Measurements from ENCODE around the gene LRP10. TPM values are rescaled to one million over a fixed set of nuclear protein-coding genes. Genes with fewer than 3 reads are reported as not detected.
A peak's percentile ranks its signal among the peaks of the same experiment; 100 is the strongest.

The LRP10 gene
- total RNA-seq, 1 experiment from 2014 or later: 78.3 TPM

DNA sequence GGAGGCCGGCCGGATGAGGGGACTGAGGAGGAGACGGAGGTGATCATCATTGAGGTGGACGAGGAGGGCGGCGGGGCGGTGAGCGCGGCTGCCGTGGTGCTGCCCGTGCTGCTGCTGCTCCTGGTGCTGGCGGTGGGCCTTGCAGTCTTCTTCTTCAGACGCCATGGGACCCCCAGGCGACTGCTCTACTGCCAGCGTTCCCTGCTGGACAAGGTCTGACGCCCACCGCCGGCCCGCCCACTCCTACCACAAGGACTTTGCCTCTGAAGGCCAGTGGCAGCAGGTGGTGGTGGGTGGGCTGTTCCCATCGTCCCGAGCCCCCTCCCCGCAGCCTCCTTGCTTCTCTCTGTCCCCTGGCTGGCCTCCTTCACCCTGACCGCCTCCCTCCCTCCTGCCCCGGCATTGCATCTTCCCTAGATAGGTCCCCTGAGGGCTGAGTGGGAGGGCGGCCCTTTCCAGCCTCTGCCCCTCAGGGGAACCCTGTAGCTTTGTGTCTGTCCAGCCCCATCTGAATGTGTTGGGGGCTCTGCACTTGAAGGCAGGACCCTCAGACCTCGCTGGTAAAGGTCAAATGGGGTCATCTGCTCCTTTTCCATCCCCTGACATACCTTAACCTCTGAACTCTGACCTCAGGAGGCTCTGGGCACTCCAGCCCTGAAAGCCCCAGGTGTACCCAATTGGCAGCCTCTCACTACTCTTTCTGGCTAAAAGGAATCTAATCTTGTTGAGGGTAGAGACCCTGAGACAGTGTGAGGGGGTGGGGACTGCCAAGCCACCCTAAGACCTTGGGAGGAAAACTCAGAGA lies 25.5 kb upstream of the LRP10 start:
- in situ Hi-C loops (cut with HindIII; ENCODE audit: low pct_unique_long_range_greater_than_20kb, low sequenced_read_pairs): no loop called here
- ChIA-PET CTCF (no interaction called here), POLR2A (no interaction called here)
- Histone ChIP-seq H3K4me1 (ENCODE audit: control insufficient read depth, insufficient read depth, low read length) (no peaks in the 10 kb centered on the region), H3K36me3 (ENCODE audit: control insufficient read depth, insufficient read depth, low read length) (no peaks in the 10 kb centered on the region), H3K27me3 (ENCODE audit: control insufficient read depth, insufficient read depth, low read length) (no peaks in the 10 kb centered on the region), H3K4me3 (ENCODE audit: low read depth in 2 of 2, low read length in 2 of 2) (no peak overlapping the region), H3K27ac (ENCODE audit: low read length) (no peak overlapping the region), H3K9me3 (ENCODE audit: control insufficient read depth, insufficient read depth, low read depth, low read length) (no peaks in the 10 kb centered on the region)
- BruUV-seq (replicated peaks): no TSS peak
- DNase-seq (ENCODE audit: low read depth, low spot score): no peak
- no peak for ATAC-seq
- TF ChIP-seq TCF7L2 (IDR thresholded peaks at IDR 0.05; ENCODE audit: low read depth, low read length) (no peak), SIN3A (IDR thresholded peaks at IDR 0.05; ENCODE audit: borderline replicate concordance, insufficient read depth, low read depth, low read length) (no peak), POLR2AphosphoS5 (IDR thresholded peaks at IDR 0.05; ENCODE audit: low read depth, low read length) (no peak)
- TF ChIP-seq, protein P1, sequence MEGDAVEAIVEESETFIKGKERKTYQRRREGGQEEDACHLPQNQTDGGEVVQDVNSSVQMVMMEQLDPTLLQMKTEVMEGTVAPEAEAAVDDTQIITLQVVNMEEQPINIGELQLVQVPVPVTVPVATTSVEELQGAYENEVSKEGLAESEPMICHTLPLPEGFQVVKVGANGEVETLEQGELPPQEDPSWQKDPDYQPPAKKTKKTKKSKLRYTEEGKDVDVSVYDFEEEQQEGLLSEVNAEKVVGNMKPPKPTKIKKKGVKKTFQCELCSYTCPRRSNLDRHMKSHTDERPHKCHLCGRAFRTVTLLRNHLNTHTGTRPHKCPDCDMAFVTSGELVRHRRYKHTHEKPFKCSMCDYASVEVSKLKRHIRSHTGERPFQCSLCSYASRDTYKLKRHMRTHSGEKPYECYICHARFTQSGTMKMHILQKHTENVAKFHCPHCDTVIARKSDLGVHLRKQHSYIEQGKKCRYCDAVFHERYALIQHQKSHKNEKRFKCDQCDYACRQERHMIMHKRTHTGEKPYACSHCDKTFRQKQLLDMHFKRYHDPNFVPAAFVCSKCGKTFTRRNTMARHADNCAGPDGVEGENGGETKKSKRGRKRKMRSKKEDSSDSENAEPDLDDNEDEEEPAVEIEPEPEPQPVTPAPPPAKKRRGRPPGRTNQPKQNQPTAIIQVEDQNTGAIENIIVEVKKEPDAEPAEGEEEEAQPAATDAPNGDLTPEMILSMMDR (IDR thresholded peaks at IDR 0.05): no peak
- TF ChIP-seq, protein P2, sequence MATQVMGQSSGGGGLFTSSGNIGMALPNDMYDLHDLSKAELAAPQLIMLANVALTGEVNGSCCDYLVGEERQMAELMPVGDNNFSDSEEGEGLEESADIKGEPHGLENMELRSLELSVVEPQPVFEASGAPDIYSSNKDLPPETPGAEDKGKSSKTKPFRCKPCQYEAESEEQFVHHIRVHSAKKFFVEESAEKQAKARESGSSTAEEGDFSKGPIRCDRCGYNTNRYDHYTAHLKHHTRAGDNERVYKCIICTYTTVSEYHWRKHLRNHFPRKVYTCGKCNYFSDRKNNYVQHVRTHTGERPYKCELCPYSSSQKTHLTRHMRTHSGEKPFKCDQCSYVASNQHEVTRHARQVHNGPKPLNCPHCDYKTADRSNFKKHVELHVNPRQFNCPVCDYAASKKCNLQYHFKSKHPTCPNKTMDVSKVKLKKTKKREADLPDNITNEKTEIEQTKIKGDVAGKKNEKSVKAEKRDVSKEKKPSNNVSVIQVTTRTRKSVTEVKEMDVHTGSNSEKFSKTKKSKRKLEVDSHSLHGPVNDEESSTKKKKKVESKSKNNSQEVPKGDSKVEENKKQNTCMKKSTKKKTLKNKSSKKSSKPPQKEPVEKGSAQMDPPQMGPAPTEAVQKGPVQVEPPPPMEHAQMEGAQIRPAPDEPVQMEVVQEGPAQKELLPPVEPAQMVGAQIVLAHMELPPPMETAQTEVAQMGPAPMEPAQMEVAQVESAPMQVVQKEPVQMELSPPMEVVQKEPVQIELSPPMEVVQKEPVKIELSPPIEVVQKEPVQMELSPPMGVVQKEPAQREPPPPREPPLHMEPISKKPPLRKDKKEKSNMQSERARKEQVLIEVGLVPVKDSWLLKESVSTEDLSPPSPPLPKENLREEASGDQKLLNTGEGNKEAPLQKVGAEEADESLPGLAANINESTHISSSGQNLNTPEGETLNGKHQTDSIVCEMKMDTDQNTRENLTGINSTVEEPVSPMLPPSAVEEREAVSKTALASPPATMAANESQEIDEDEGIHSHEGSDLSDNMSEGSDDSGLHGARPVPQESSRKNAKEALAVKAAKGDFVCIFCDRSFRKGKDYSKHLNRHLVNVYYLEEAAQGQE (IDR thresholded peaks at IDR 0.05; ENCODE audit: insufficient read depth in 1 of 2, low read depth in 2 of 2, low read length in 1 of 2): no peak
- intact Hi-C loops (cut with micrococcal nuclease; ENCODE audit: unreplicated experiment): no loop called here

DNA sequence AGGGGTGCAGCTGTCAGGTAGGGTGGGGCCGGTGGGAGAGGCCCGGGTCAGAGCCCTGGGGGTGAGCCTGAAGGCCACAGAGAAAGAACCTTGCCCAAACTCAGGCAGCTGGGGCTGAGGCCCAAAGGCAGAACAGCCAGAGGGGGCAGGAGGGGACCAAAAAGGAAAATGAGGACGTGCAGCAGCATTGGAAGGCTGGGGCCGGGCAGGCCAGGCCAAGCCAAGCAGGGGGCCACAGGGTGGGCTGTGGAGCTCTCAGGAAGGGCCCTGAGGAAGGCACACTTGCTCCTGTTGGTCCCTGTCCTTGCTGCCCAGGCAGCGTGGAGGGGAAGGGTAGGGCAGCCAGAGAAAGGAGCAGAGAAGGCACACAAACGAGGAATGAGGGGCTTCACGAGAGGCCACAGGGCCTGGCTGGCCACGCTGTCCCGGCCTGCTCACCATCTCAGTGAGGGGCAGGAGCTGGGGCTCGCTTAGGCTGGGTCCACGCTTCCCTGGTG lies 24.7 kb upstream of the LRP10 start:
- Histone ChIP-seq H3K36me3 (ENCODE audit: control insufficient read depth, insufficient read depth, low read length) (no peaks in the 10 kb centered on the region), H3K27ac (ENCODE audit: low read length) (no peak overlapping the region), H3K9me3 (ENCODE audit: control insufficient read depth, insufficient read depth, low read depth, low read length) (no peaks in the 10 kb centered on the region), H3K4me1 (ENCODE audit: control insufficient read depth, insufficient read depth, low read length) (no peaks in the 10 kb centered on the region), H3K4me3 (ENCODE audit: low read depth in 2 of 2, low read length in 2 of 2) (no peak overlapping the region), H3K27me3 (ENCODE audit: control insufficient read depth, insufficient read depth, low read length) (no peaks in the 10 kb centered on the region)
- CTCF ChIA-PET: no interaction called here
- TF ChIP-seq TCF7L2 (IDR thresholded peaks at IDR 0.05; ENCODE audit: low read depth, low read length) (no peak), SIN3A (IDR thresholded peaks at IDR 0.05; ENCODE audit: borderline replicate concordance, insufficient read depth, low read depth, low read length) (no peak), POLR2AphosphoS5 (IDR thresholded peaks at IDR 0.05; ENCODE audit: low read depth, low read length) (no peak)
- TF ChIP-seq, protein P1 (IDR thresholded peaks at IDR 0.05): no peak
- TF ChIP-seq, protein P2 (IDR thresholded peaks at IDR 0.05; ENCODE audit: insufficient read depth in 1 of 2, low read depth in 2 of 2, low read length in 1 of 2): no peak
- in situ Hi-C loops (cut with HindIII; ENCODE audit: low pct_unique_long_range_greater_than_20kb, low sequenced_read_pairs): no loop called here
- intact Hi-C loops (cut with micrococcal nuclease; ENCODE audit: unreplicated experiment): no loop called here
- POLR2A ChIA-PET: no interaction called here
- ATAC-seq: no peak
- no peak for DNase-seq (ENCODE audit: low read depth, low spot score)
- BruUV-seq (replicated peaks): TSS peak; percentile 83

Measured in Panc1 (cell line).